Cardiac septum (tissue), 1 donor: ENCODE results near the gene KLHDC3. TPM values are rescaled to one million over a fixed set of nuclear protein-coding genes. Genes with fewer than 3 reads are reported as not detected.
"Not testable (repeated sequence)": the region's sequence is repeated elsewhere in the genome, so short reads cannot be mapped to it uniquely, and the experiment has no call there.

Source experiments
- DNase-seq: peaks from one replicate; pipeline ENCODE4 v3.0.0-alpha.2; 2020; ENCODE audit warnings: low spot score
- intact Hi-C: fragments of 100-400 bp; cut with DNase I; formaldehyde crosslinking; loops from one replicate; pipeline ENCODE4 v1.14.0; 2022
- total RNA-seq: library from RNA; stranded (reverse); fragmentation: NEBNext Ultra II Directional; extraction: Animal tissue kit (Norgen Biotek cat#: 25700); gene quantifications from one replicate; pipeline ENCODE4 v1.2.1, GENCODE V29; 2021
- donor health status: DM: no; HTN: no; CAD: no.

Gene KLHDC3
- total RNA-seq, 1 donor from 2014 or later = 74.9 TPM

GRCh38 chr6:42987533-42988451 is 26.3 kb upstream of the KLHDC3 start:
- intact Hi-C loops = no loop called here
- no peak for DNase-seq

GRCh38 chr6:42988486-42989020 is 25.5 kb upstream of the KLHDC3 start:
- intact Hi-C loops = no loop called here
- no peak for DNase-seq

GRCh38 chr6:42989923-42990322 is 24.1 kb upstream of the KLHDC3 start:
- intact Hi-C loops = no loop called here
- no peak for DNase-seq

GRCh38 chr6:42993445-42993844 is 20.6 kb upstream of the KLHDC3 start:
- DNase-seq = no peak
- intact Hi-C loops = no loop called here

GRCh38 chr6:42996513-42996912 is 17.5 kb upstream of the KLHDC3 start:
- intact Hi-C loops = no loop called here
- DNase-seq = no peak

- intact Hi-C loops, DNase-seq: not testable (repeated sequence)
Observed at GRCh38 chr6:42998205-42998604, 15.8 kb upstream of the KLHDC3 start.

- no peak for DNase-seq
- intact Hi-C loops = no loop called here
Observed at GRCh38 chr6:43001843-43002242, 12.2 kb upstream of the KLHDC3 start.

GRCh38 chr6:43005844-43006243 is 8.2 kb upstream of the KLHDC3 start:
- DNase-seq = no peak
- intact Hi-C loops = no loop called here

- intact Hi-C loops = no loop called here
- no peak for DNase-seq
Observed at GRCh38 chr6:43006251-43006650, 7.8 kb upstream of the KLHDC3 start.

GRCh38 chr6:43007126-43007525 is 6.9 kb upstream of the KLHDC3 start:
- no peak for DNase-seq
- intact Hi-C loops = no loop called here

- intact Hi-C loops = loop anchor here (1.0 kb wide), 1 partner anchor 134 kb away; no protein-coding TSS in a partner anchor
- DNase-seq = no peak
Observed at GRCh38 chr6:43009124-43009523, 4.9 kb upstream of the KLHDC3 start.

GRCh38 chr6:43011207-43011606 is 2.8 kb upstream of the KLHDC3 start:
- intact Hi-C loops = loop anchor here (5.0 kb wide), 1 partner anchor 109 kb away; no protein-coding TSS in a partner anchor
- no peak for DNase-seq

- intact Hi-C loops = loop anchor here (5.0 kb wide), 1 partner anchor 110 kb away; no protein-coding TSS in a partner anchor
Observed at GRCh38 chr6:43012364-43012763, 1.7 kb upstream of the KLHDC3 start.

GRCh38 chr6:43013097-43013842 is 779 bp upstream of the KLHDC3 start:
- intact Hi-C loops = loop anchor here (1.0 to 5.0 kb wide), 2 partner anchors 46 to 111 kb away; partner anchors contain the start of genes KLC4 and MRPL2
- DNase-seq = no peak

More at GRCh38 chr6:43012364-43012763, 1.7 kb upstream of the KLHDC3 start:
- no peak for DNase-seq

GRCh38 chr6:43014434-43014909 is 423 bp downstream of the KLHDC3 start:
- intact Hi-C loops = loop anchor here (2.0 to 5.0 kb wide), 2 partner anchors 38 to 112 kb away; partner anchors contain the start of gene CUL7

GRCh38 chr6:43016176-43016942 is 2.3 kb downstream of the KLHDC3 start:
- intact Hi-C loops = no loop called here
- no peak for DNase-seq

More at GRCh38 chr6:43014434-43014909, 423 bp downstream of the KLHDC3 start:
- no peak for DNase-seq

- intact Hi-C loops = no loop called here
- peak; percentile 77 for DNase-seq
Observed at GRCh38 chr6:43016943-43017334, 2.9 kb downstream of the KLHDC3 start.

- intact Hi-C loops = no loop called here
Observed at GRCh38 chr6:43019152-43019551, 5.1 kb downstream of the KLHDC3 start.

GRCh38 chr6:43020052-43020705 is 6.1 kb downstream of the KLHDC3 start:
- no peak for DNase-seq
- intact Hi-C loops = no loop called here

More at GRCh38 chr6:43019152-43019551, 5.1 kb downstream of the KLHDC3 start:
- no peak for DNase-seq
